Lung (tissue), 12 donors: Measurements from ENCODE around the gene NECTIN3. TPM values are rescaled to one million over a fixed set of nuclear protein-coding genes. Genes with fewer than 3 reads are reported as not detected.

Experiments
- ATAC-seq: fragments of 200-7000 bp; cut with Tn5 transposase; one replicate; pipeline ENCODE4 v1.9.1; 2020; ENCODE audit warnings: moderate number of reproducible peaks; ENCODE audit not compliant: insufficient read depth, low FRiP score
- DNase-seq, 3 donors: peaks; one replicate each; pipeline ENCODE4 v3.0.0-alpha.2; 2013 to 2017
- H3K27ac ChIP-seq, 2 donors: one replicate each; pipeline ENCODE4 v1.5.1; 2013; ENCODE audit warnings: mild to moderate bottlenecking in 2 of 2, moderate library complexity in 2 of 2, control low read depth in 1 of 2, inconsistent platforms in 1 of 2, low read depth in 1 of 2, low read length in 1 of 2
- H3K27me3 ChIP-seq, 3 donors: one replicate each; pipeline ENCODE4 v1.5.1; 2013; ENCODE audit warnings: low read length in 2 of 3; ENCODE audit not compliant: control insufficient read depth in 3 of 3, insufficient read depth in 3 of 3
- H3K36me3 ChIP-seq, 4 donors: one replicate each; pipeline ENCODE4 v1.5.1; 2013; ENCODE audit warnings: low read length in 4 of 4, mild to moderate bottlenecking in 1 of 4, moderate library complexity in 1 of 4; ENCODE audit not compliant: control insufficient read depth in 4 of 4, insufficient read depth in 4 of 4
- H3K4me1 ChIP-seq, 5 donors: one replicate each; pipeline ENCODE4 v1.5.1; 2013; ENCODE audit warnings: low read length in 5 of 5, mild to moderate bottlenecking in 2 of 5, moderate library complexity in 1 of 5; ENCODE audit not compliant: control insufficient read depth in 5 of 5, insufficient read depth in 5 of 5
- H3K4me3 ChIP-seq: one replicate; pipeline ENCODE4 v1.5.1; 2013; ENCODE audit warnings: mild to moderate bottlenecking, control low read depth, moderate library complexity
- H3K9ac ChIP-seq, 2 donors: one replicate each; pipeline ENCODE4 v1.5.1; 2013; ENCODE audit warnings: low read length in 2 of 2, control low read depth in 1 of 2; ENCODE audit not compliant: insufficient read depth in 1 of 2
- H3K9me3 ChIP-seq, 4 donors: one replicate each; pipeline ENCODE4 v1.5.1; 2013; ENCODE audit warnings: low read length in 3 of 4, mild to moderate bottlenecking in 1 of 4, moderate library complexity in 1 of 4; ENCODE audit not compliant: control insufficient read depth in 4 of 4, insufficient read depth in 3 of 4
- WGBS, 2 donors: extraction: QIAGEN DNeasy Blood & Tissue Kit; methylation state at CpG; one replicate each; pipeline ENCODE4 v1.1.7; 2013; 5-methylcytosine and 5-hydroxymethylcytosine counted together
- polyA plus RNA-seq, 2 donors: library from polyadenylated mRNA; stranded (reverse); fragments of 200-250 nt; gene quantifications; one replicate each; pipeline ENCODE4 v1.2.1, GENCODE V29; 2013
- total RNA-seq, 2 donors: library from RNA; depleted of rRNA in 1 of 2; stranded (reverse); fragments of >200 nt in 1 of 2; gene quantifications; one replicate each; pipeline ENCODE4 v1.2.1, GENCODE V29; 2014 to 2021
- TF ChIP-seq, protein P1 (sequence below): IDR thresholded peaks from 2 replicates; pipeline ENCODE4 v1.5.1; 2012; ENCODE audit warnings: mild to moderate bottlenecking; ENCODE audit errors: control extremely low read depth, extremely low read depth
- donor health status: control.
- donor health status: control.
- donor health status: Bipolar disorder and iron deficiency.
- donor health status: healthy.
- donor health status: DM: yes; HTN: yes; CAD: no.

The NECTIN3 gene
- total and polyA plus RNA-seq, 4 donors = 3.9 to 43.2 (median 12.3) TPM

DNA sequence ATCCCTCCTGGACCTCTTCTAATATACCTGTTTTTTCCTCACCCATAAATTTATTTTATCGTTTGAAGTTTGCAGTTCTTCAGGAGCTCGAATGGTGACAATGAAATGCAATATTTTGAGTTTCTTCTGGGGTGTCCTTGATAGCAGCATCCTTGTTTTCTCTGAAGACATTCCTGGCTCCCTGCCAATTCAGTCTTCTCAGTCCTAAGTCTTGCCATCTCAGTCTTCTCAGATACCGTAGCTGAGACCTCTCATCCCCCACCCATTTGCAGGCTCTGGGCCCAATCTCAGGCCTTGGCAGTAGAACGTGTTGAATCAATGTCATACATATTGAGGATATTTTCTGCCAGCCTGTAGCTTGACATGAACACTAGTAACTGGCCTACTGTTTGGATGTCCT, 140.9 kb downstream of the NECTIN3 start:
- no peak for ATAC-seq
- TF ChIP-seq, protein P1, sequence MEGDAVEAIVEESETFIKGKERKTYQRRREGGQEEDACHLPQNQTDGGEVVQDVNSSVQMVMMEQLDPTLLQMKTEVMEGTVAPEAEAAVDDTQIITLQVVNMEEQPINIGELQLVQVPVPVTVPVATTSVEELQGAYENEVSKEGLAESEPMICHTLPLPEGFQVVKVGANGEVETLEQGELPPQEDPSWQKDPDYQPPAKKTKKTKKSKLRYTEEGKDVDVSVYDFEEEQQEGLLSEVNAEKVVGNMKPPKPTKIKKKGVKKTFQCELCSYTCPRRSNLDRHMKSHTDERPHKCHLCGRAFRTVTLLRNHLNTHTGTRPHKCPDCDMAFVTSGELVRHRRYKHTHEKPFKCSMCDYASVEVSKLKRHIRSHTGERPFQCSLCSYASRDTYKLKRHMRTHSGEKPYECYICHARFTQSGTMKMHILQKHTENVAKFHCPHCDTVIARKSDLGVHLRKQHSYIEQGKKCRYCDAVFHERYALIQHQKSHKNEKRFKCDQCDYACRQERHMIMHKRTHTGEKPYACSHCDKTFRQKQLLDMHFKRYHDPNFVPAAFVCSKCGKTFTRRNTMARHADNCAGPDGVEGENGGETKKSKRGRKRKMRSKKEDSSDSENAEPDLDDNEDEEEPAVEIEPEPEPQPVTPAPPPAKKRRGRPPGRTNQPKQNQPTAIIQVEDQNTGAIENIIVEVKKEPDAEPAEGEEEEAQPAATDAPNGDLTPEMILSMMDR = no peak
- Histone ChIP-seq H3K36me3 (no peaks in the 10 kb centered on the region), H3K4me1 (no peaks in the 10 kb centered on the region), H3K9me3 (no peaks in the 10 kb centered on the region), H3K27ac (no peak overlapping the region), H3K27me3 (no peaks in the 10 kb centered on the region), H3K4me3 (no peak overlapping the region), H3K9ac (no peak overlapping the region)
- WGBS, 2 donors = 88 to 93% methylated on average over 4 of the region's 4 CpGs
- no peak for DNase-seq

DNA sequence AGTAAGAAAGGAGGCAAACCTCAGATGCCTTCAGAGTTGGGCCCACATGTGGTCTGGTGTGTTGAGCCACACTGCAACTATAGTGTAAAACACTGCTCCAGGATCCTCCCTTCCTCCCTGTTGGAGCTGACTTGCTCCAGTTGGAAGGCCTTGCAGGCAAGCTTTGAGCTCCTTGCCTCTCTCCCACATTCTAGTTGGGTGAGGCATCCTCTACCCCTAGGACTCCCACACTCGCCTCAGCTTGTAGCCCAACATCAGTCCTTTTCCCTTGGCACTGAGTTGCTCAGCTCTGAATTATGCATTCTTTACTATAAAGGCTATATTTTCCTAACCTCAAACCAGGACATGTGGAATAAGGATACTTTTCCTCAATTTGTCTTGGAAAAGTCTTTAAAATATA, 143.9 kb downstream of the NECTIN3 start:
- Histone ChIP-seq H3K36me3 (no peaks in the 10 kb centered on the region), H3K27me3 (no peaks in the 10 kb centered on the region), H3K4me3 (no peak overlapping the region), H3K9me3 (no peaks in the 10 kb centered on the region), H3K4me1 (no peaks in the 10 kb centered on the region), H3K27ac (no peak overlapping the region), H3K9ac (no peak overlapping the region)
- WGBS, 2 donors = 88 to 93% methylated on average over 1 of the region's 1 CpG
- TF ChIP-seq, protein P1 = no peak
- ATAC-seq (no peak), DNase-seq (no peak)

DNA sequence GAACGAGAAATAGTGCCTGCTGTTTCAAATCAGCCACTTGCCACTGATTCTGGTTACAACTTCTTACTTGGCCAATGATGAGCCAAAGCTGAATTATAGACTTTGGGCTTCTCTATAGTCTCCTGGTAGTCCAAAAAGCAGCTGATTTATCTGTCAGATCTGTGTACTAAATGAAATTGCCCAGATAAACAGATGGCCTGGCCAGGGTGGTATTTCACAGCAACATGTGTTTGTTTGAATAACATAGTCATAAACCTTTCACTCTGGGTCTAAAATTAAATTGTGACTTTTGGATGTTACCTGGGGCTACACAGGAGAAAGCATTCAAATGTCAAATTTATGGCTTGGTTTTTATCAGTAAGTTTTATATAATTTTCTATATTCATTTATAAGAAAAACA, 147.0 kb downstream of the NECTIN3 start:
- Histone ChIP-seq H3K9me3 (peaks cover 0 to 2% (median 0%) of the 10 kb centered on the region in 4 donors), H3K36me3 (no peaks in the 10 kb centered on the region), H3K27me3 (no peaks in the 10 kb centered on the region), H3K4me3 (no peak overlapping the region), H3K27ac (no peak overlapping the region), H3K4me1 (no peaks in the 10 kb centered on the region), H3K9ac (no peak overlapping the region)
- DNase-seq (no peak), ATAC-seq (no peak)
- 74 to 90% methylated on average over 1 of the region's 1 CpG for WGBS, 2 donors
- TF ChIP-seq, protein P1 = no peak

DNA sequence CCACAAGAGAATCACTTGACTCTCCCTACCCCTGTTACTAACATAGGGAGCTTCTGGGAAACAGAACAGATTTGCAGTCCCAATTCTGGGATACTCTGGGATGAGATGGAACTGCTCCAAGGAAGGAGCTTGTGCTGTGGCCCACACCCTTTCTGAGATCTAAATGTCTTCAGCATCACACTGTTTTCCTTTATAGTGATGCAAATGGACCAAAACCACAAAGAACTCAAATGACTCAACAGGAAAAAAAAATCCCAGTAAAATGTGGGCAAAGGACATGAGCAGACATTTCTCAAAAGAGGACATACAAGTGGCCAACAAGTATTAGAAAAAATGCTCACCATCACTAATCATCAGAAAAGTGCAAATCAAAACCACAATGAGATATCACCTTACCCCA, 155.6 kb downstream of the NECTIN3 start:
- ATAC-seq (no peak), DNase-seq (no peak)
- TF ChIP-seq, protein P1 = no peak
- Histone ChIP-seq H3K36me3 (no peaks in the 10 kb centered on the region), H3K27ac (no peak overlapping the region), H3K4me3 (no peak overlapping the region), H3K27me3 (no peaks in the 10 kb centered on the region), H3K9ac (no peak overlapping the region), H3K4me1 (no peaks in the 10 kb centered on the region), H3K9me3 (peaks cover 0 to 4% (median 0%) of the 10 kb centered on the region in 4 donors)
